GM13977 (cell line): Measurements from ENCODE around the gene ATF2.

Experiments
- DNase-seq: peaks from one replicate; pipeline ENCODE4 v3.0.0; 2012; ENCODE audit warnings: low spot score
- CTCF ChIP-seq: IDR thresholded peaks from 2 replicates; pipeline ENCODE4 v1.5.1; 2012; ENCODE audit warnings: mild to moderate bottlenecking, control low read depth; ENCODE audit not compliant: insufficient read depth; ENCODE audit errors: extremely low read depth, missing control alignments
- in situ Hi-C: fragments of 300-500 bp; cut with MboI; formaldehyde crosslinking; loops from one replicate; pipeline ENCODE4 v1.12.0; 2022; ENCODE audit warnings: low sequenced_read_pairs, low pct_unique_long_range_greater_than_20kb, mixed read lengths, inconsistent platforms; ENCODE audit not compliant: unreplicated experiment

The ATF2 gene

DNA sequence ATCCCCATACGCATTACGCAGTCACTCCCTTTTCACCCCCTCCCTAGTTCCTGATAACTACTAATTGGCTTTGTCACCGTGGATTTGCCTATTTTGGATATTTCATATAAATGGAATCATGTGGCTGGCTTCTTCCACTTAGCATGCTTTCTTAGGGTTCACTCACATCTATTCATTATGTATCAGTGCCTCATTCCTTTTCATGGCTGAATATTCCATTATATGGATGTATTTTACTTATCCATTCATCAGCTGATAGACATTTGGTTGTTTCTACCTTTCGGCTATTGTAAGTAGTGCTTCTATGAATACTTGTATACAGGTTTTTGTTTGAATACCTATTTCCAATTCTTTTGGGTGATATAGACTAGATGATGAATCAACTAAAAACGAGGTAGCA lies 8.6 kb upstream of the ATF2 start:
- no peak for TF ChIP-seq CTCF
- in situ Hi-C loops = no loop called here

DNA sequence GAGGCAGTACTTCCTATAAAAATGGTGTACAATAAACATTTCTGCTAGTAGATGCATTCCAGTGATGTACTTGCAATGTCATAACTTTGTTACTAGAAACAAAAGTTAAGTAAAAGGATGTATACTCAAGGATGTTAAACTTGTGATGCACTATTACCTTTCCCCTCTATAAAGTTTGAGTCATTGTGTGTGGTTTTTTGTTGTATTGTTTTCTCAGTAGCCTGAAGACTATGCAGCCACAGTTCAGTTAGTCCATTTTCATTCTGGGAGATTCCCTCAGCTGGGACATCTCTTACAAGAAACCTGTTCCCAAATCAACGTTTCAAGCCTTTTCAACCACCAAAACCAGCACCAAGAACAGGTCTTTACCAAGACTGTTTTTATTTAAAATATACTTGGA lies 7.9 kb upstream of the ATF2 start:
- in situ Hi-C loops = no loop called here
- no peak for DNase-seq
- no peak for TF ChIP-seq CTCF

More for the DNA sequence above, 8.6 kb upstream of the ATF2 start:
- no peak for DNase-seq

DNA sequence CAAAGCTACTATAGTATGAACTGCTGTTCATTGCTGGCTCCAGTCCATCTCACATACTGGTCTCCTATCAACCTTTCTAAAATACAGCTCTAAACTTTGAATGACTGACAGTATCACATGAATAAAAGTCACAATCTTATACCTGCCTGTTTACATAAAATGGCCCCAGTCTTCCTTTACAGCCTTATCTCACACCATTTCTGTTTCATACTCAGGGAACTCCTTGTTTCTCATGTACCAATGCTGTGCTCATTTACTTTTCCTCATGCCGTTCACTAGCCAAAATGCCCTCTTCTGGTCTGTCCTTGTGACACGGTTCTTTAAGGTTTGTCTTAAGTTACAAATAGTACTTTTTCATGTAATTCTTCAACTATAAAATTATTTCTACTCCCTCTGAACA lies 7.3 kb upstream of the ATF2 start:
- in situ Hi-C loops = no loop called here
- no peak for TF ChIP-seq CTCF

DNA sequence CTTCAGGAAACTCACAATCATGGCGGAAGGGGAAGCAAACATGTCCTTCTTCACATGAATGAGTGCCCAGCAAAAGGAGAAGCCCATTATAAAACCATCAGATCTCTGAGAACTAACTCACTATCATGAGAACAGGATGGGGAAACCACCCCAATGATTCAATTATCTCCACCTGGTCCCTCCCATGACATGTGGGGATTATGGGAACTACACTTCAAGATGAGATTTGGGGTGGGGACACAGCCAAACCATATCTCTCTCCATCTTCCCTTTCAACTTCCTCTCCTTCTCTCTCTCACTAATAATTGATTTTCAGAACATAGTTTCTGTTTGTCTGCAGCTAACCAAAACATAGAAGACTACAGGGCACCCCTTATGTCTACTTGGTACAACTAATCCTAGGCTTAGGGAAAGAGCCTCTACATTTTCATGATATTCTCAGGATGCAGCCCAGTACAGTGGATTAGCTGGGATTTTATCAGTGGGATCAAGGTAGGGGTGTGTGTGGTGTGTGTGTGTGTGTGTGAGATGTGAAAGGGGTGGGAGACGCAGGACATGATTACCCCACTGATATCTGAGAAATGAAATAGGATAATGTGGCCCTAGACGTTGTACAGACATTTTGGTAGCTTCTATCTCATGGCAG lies 2.8 kb upstream of the ATF2 start:
- in situ Hi-C loops = no loop called here
- no peak for TF ChIP-seq CTCF
- DNase-seq = no peak

More for the DNA sequence above, 7.3 kb upstream of the ATF2 start:
- no peak for DNase-seq

- in situ Hi-C loops = no loop called here
- no peak for DNase-seq
- TF ChIP-seq CTCF = no peak
Observed at GRCh38 chr2:175169191-175169590, 1.2 kb upstream of the ATF2 start.

- DNase-seq = no peak
- TF ChIP-seq CTCF = no peak
- in situ Hi-C loops = no loop called here
Observed at GRCh38 chr2:175168564-175168945, 552 bp upstream of the ATF2 start.
